GM13976 (cell line): ENCODE measurements around the gene GDF10.

ENCODE experiments used
- DNase-seq: peaks from one replicate; pipeline ENCODE4 v3.0.0; 2012; ENCODE audit warnings: low spot score
- CTCF ChIP-seq: IDR thresholded peaks from 2 replicates; pipeline ENCODE4 v1.5.1; 2012; ENCODE audit warnings: borderline replicate concordance, mild to moderate bottlenecking; ENCODE audit not compliant: insufficient read depth; ENCODE audit errors: extremely low read depth, missing control alignments, control extremely low read depth
- in situ Hi-C: fragments of 300-500 bp; cut with MboI; formaldehyde crosslinking; loops from one replicate; pipeline ENCODE4 v1.12.0; 2022; ENCODE audit warnings: low sequenced_read_pairs, mixed read lengths, inconsistent platforms; ENCODE audit not compliant: unreplicated experiment

The GDF10 gene

GRCh38 chr10:47347303-47347675 is 47.3 kb downstream of the GDF10 start:
- TF ChIP-seq CTCF, result no peak
- in situ Hi-C loops, result no loop called here
- DNase-seq, result no peak

GRCh38 chr10:47348138-47348651 is 48.2 kb downstream of the GDF10 start, which contains the start of gene RBP3:
RBP3 (plus strand) TSS chr10:47348363; CDS start chr10:47348485, 122 bp downstream.
- in situ Hi-C loops, result no loop called here
- no peak for DNase-seq
- no peak for TF ChIP-seq CTCF

DNA sequence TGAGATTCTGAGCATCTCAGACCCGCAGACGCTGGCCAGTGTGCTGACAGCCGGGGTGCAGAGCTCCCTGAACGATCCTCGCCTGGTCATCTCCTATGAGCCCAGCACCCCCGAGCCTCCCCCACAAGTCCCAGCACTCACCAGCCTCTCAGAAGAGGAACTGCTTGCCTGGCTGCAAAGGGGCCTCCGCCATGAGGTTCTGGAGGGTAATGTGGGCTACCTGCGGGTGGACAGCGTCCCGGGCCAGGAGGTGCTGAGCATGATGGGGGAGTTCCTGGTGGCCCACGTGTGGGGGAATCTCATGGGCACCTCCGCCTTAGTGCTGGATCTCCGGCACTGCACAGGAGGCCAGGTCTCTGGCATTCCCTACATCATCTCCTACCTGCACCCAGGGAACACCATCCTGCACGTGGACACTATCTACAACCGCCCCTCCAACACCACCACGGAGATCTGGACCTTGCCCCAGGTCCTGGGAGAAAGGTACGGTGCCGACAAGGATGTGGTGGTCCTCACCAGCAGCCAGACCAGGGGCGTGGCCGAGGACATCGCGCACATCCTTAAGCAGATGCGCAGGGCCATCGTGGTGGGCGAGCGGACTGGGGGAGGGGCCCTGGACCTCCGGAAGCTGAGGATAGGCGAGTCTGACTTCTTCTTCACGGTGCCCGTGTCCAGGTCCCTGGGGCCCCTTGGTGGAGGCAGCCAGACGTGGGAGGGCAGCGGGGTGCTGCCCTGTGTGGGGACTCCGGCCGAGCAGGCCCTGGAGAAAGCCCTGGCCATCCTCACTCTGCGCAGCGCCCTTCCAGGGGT is 48.9 kb downstream of the GDF10 start:
- DNase-seq, result no peak
- no peak for TF ChIP-seq CTCF
- in situ Hi-C loops, result no loop called here

- in situ Hi-C loops, result no loop called here
- no peak for DNase-seq
- no peak for TF ChIP-seq CTCF
Measured at GRCh38 chr10:47349516-47349915, 49.5 kb downstream of the GDF10 start.

- in situ Hi-C loops, result no loop called here
- no peak for DNase-seq
- no peak for TF ChIP-seq CTCF
Measured at GRCh38 chr10:47349941-47350371, 50.0 kb downstream of the GDF10 start.

- in situ Hi-C loops, result no loop called here
Measured at GRCh38 chr10:47350671-47351640, 51.0 kb downstream of the GDF10 start.

More at GRCh38 chr10:47350671-47351640, 51.0 kb downstream of the GDF10 start:
- no peak for TF ChIP-seq CTCF
- DNase-seq, result no peak
